Stomach (tissue), 9 donors: ENCODE results near the gene YIPF5. TPM values are rescaled to one million over a fixed set of nuclear protein-coding genes. Genes with fewer than 3 reads are reported as not detected.

Experiments
- DNase-seq, 2 donors: peaks; one replicate each; pipeline versions ENCODE4 v3.0.0 to v3.0.0-alpha.2; 2013 to 2019
- H3K27ac ChIP-seq, 5 donors: fragments of 200-600 bp in 4 of 5; sonication (generic) in 4 of 5; one replicate each; pipeline ENCODE4 v1.5.1; 2013 to 2019; ENCODE audit warnings: mild to moderate bottlenecking in 1 of 5, moderate library complexity in 1 of 5
- H3K27me3 ChIP-seq, 3 donors: fragments of 200-600 bp; sonication (generic); one replicate each; pipeline ENCODE4 v1.5.1; 2017 to 2019; ENCODE audit warnings: mixed run types in 1 of 3
- H3K36me3 ChIP-seq, 4 donors: fragments of 200-600 bp; sonication (generic); 1 replicate in 3 of 4; 2 replicates in 1 of 4; pipeline ENCODE4 v1.5.1; 2016 to 2019
- H3K4me1 ChIP-seq, 4 donors: fragments of 200-600 bp; sonication (generic); one replicate each; pipeline ENCODE4 v1.5.1; 2016 to 2019
- H3K4me3 ChIP-seq, 4 donors: fragments of 200-600 bp; sonication (generic) in 3 of 4; one replicate each; pipeline ENCODE4 v1.5.1; 2016 to 2019; ENCODE audit warnings: mild to moderate bottlenecking in 1 of 4
- H3K9me3 ChIP-seq, 4 donors: fragments of 200-600 bp; sonication (generic); one replicate each; pipeline ENCODE4 v1.5.1; 2016 to 2019
- CTCF ChIP-seq, 7 experiments: fragments of 450-650 bp in 4 of 7; fragments of 200-600 bp in 3 of 7; sonication (generic) in 3 of 7; IDR thresholded peaks; one replicate each; pipeline ENCODE4 v1.5.1; 2016 to 2019; ENCODE audit warnings: antibody characterized with exemption in 7 of 7, control low read depth in 2 of 7, mild to moderate bottlenecking in 1 of 7
- EP300 ChIP-seq: sonication (generic); formaldehyde crosslinking; IDR thresholded peaks from one replicate; pipeline ENCODE4 v1.6.1; 2017; ENCODE audit warnings: antibody characterized with exemption
- POLR2A ChIP-seq, 4 donors: fragments of 450-650 bp; IDR thresholded peaks; one replicate each; pipeline ENCODE4 v1.6.1; 2016; ENCODE audit warnings: antibody characterized with exemption in 4 of 4, control low read depth in 2 of 4, mild to moderate bottlenecking in 1 of 4, moderate library complexity in 1 of 4
- POLR2AphosphoS5 ChIP-seq, 3 donors: sonication (generic); formaldehyde crosslinking; IDR thresholded peaks; one replicate each; pipeline ENCODE4 v1.6.1; 2016; ENCODE audit warnings: antibody characterized with exemption in 3 of 3
- WGBS, 5 donors: extraction: QIAGEN DNeasy Blood & Tissue Kit in 3 of 5; methylation state at CpG; one replicate each; pipeline versions ENCODE4 v1.1.5 to v1.1.7; 2013 to 2018; 5-methylcytosine and 5-hydroxymethylcytosine counted together
- intact Hi-C: fragments of 100-400 bp; cut with DNase I; formaldehyde crosslinking; loops from one replicate; pipeline ENCODE4 v1.15.1; 2023; ENCODE audit warnings: low total_unique reads
- polyA plus RNA-seq, 3 donors: library from polyadenylated mRNA; stranded (reverse); fragments of 200-250 nt; gene quantifications; one replicate each; pipeline ENCODE4 v1.2.3, GENCODE V29; 2013
- total RNA-seq, 5 donors: library from RNA; depleted of rRNA; stranded (reverse); fragments of >200 nt; gene quantifications; one replicate each; pipeline versions ENCODE4 v1.1.0 to v1.2.3, GENCODE V29; 2014 to 2016
- donor health status: healthy with polysubstance abuse.
- donor health status: Bipolar disorder and iron deficiency.
- donor health status: healthy.

The YIPF5 gene
- total and polyA plus RNA-seq, 8 donors: 0.87 to 49.9 (median 14.0) TPM

GRCh38 chr5:144207875-144208444, 37.5 kb upstream of the YIPF5 start:
- Histone ChIP-seq H3K36me3 (no peaks in the 10 kb centered on the region), H3K4me1 (peaks cover 0 to 14% (median 10%) of the 10 kb centered on the region in 4 donors), H3K27me3 (peaks cover 0 to 47% (median 11%) of the 10 kb centered on the region in 3 donors), H3K27ac (no peak overlapping the region), H3K9me3 (no peaks in the 10 kb centered on the region), H3K4me3 (no peak overlapping the region)
- TF ChIP-seq EP300: no peak
- TF ChIP-seq CTCF (IDR thresholded peaks at IDR 0.05): no peak
- TF ChIP-seq POLR2A (IDR thresholded peaks at IDR 0.05): no peak
- TF ChIP-seq POLR2AphosphoS5 (IDR thresholded peaks at IDR 0.05): no peak
- peak in 1 of 2 donors; percentile 22 for DNase-seq
- intact Hi-C loops: no loop called here

GRCh38 chr5:144206141-144206540, 35.7 kb upstream of the YIPF5 start:
- intact Hi-C loops: no loop called here
- peaks cover 0 to 52% (median 11%) of the 10 kb centered on the region in 3 donors for H3K27me3 ChIP-seq
- H3K27ac ChIP-seq: no peak overlapping the region
- no peaks in the 10 kb centered on the region for H3K9me3 ChIP-seq
- H3K36me3 ChIP-seq: no peaks in the 10 kb centered on the region
- WGBS, 5 donors: 52 to 65% (median 55%) methylated on average over 2 of the region's 2 CpGs
- H3K4me1 ChIP-seq: peaks cover 0 to 14% (median 10%) of the 10 kb centered on the region in 4 donors
- H3K4me3 ChIP-seq: no peak overlapping the region
- no peak for TF ChIP-seq POLR2AphosphoS5 (IDR thresholded peaks at IDR 0.05)
- no peak for TF ChIP-seq POLR2A (IDR thresholded peaks at IDR 0.05)
- TF ChIP-seq CTCF (IDR thresholded peaks at IDR 0.05): no peak
- TF ChIP-seq EP300: no peak
- DNase-seq: no peak

GRCh38 chr5:144205141-144205551, 34.7 kb upstream of the YIPF5 start:
- Histone ChIP-seq H3K27ac (no peak overlapping the region), H3K36me3 (no peaks in the 10 kb centered on the region), H3K9me3 (no peaks in the 10 kb centered on the region), H3K27me3 (peaks cover 0 to 59% (median 11%) of the 10 kb centered on the region in 3 donors), H3K4me3 (peak overlapping the region in 3 of 4 donors; percentile 5 to 32 (median 18)), H3K4me1 (peaks cover 0 to 14% (median 10%) of the 10 kb centered on the region in 4 donors)
- WGBS, 5 donors: 1 to 3% (median 3%) methylated on average over 31 of the region's 31 CpGs
- intact Hi-C loops: no loop called here
- no peak for TF ChIP-seq CTCF (IDR thresholded peaks at IDR 0.05)
- TF ChIP-seq POLR2AphosphoS5 (IDR thresholded peaks at IDR 0.05): no peak
- TF ChIP-seq EP300: no peak
- no peak for TF ChIP-seq POLR2A (IDR thresholded peaks at IDR 0.05)
- DNase-seq: peak in 1 of 2 donors; percentile 73

- peak in 5 of 7 experiments; percentile 67 to 85 (median 81) for TF ChIP-seq CTCF (IDR thresholded peaks at IDR 0.05)
- no peak for TF ChIP-seq EP300
- H3K4me3 ChIP-seq: no peak overlapping the region
- no peaks in the 10 kb centered on the region for H3K9me3 ChIP-seq
- DNase-seq: peak; percentile 42 to 88
- peaks cover 0 to 14% (median 10%) of the 10 kb centered on the region in 4 donors for H3K4me1 ChIP-seq
- H3K27me3 ChIP-seq: peaks cover 0 to 62% (median 11%) of the 10 kb centered on the region in 3 donors
- 32 to 35% (median 34%) methylated on average over 10 of the region's 10 CpGs for WGBS, 5 donors
- intact Hi-C loops: no loop called here
- H3K27ac ChIP-seq: no peak overlapping the region
- no peaks in the 10 kb centered on the region for H3K36me3 ChIP-seq
These were observed 33.5 kb upstream of the YIPF5 start for GRCh38 chr5:144203750-144204596.
